22Rv1 (cell line): Measurements from ENCODE around the gene BICRAL.

Experiments used
- H3K27ac ChIP-seq: fragments of 450-650 bp; 2 replicates; pipeline ENCODE4 v1.5.1; 2017
- CTCF ChIP-seq: fragments of 450-650 bp; IDR thresholded peaks from 2 replicates; pipeline ENCODE4 v1.5.1; 2017; ENCODE audit warnings: mild to moderate bottlenecking
- ZFX ChIP-seq: fragments of 450-650 bp; IDR thresholded peaks from 2 replicates; pipeline ENCODE4 v1.6.1; 2017; ENCODE audit warnings: antibody characterized with exemption, borderline replicate concordance

BICRAL gene

GRCh38 chr6:42778122-42778521, 3.7 kb upstream of the BICRAL start:
- no peak for TF ChIP-seq ZFX
- no peak for TF ChIP-seq CTCF
- H3K27ac ChIP-seq, result peak overlapping the region; percentile 99; the same call in 1 of the 2 replicates

GRCh38 chr6:42779521-42779920, 2.3 kb upstream of the BICRAL start:
- H3K27ac ChIP-seq, result peak overlapping the region; percentile 99; the same call in 1 of the 2 replicates
- TF ChIP-seq CTCF, result no peak
- no peak for TF ChIP-seq ZFX

- TF ChIP-seq ZFX (no peak), CTCF (no peak)
- peak overlapping the region; percentile 99 for H3K27ac ChIP-seq
Measured at GRCh38 chr6:42781546-42781795, 381 bp upstream of the BICRAL start.

GRCh38 chr6:42782689-42783176, 881 bp downstream of the BICRAL start:
- no peak for TF ChIP-seq CTCF
- no peak for TF ChIP-seq ZFX
- peak overlapping the region; percentile 99 for H3K27ac ChIP-seq

GRCh38 chr6:42783177-42783875, 1.5 kb downstream of the BICRAL start:
- no peak for TF ChIP-seq CTCF
- TF ChIP-seq ZFX, result no peak
- H3K27ac ChIP-seq, result peak overlapping the region; percentile 99

- H3K27ac ChIP-seq, result peak overlapping the region; percentile 99
- no peak for TF ChIP-seq CTCF
- no peak for TF ChIP-seq ZFX
Measured at GRCh38 chr6:42783876-42784642, 2.2 kb downstream of the BICRAL start.
